HL-60 (cell line): ENCODE data around the gene STEAP3.

ENCODE experiments used
- DNase-seq, 2 experiments: peaks; one replicate each; pipeline ENCODE4 v3.0.0-alpha.2; 2010 to 2020; ENCODE audit warnings: low read depth in 1 of 2, low spot score in 1 of 2
- H3K27ac ChIP-seq: fragments of 250-450 bp; sonication (Bioruptor Pico); replicated peaks from 2 replicates; pipeline ENCODE4 v1.5.1; 2020; ENCODE audit warnings: mild to moderate bottlenecking, moderate library complexity
- H3K27me3 ChIP-seq: fragments of 250-450 bp; sonication (Bioruptor Pico); 2 replicates; pipeline ENCODE4 v1.5.1; 2021; ENCODE audit warnings: mild to moderate bottlenecking, moderate library complexity; ENCODE audit not compliant: insufficient read depth, poor library complexity, severe bottlenecking
- H3K4me3 ChIP-seq: replicated peaks from 2 replicates; pipeline ENCODE4 v1.5.1; 2011; ENCODE audit warnings: mild to moderate bottlenecking, control low read depth, low read length; ENCODE audit not compliant: insufficient read depth
- CTCF ChIP-seq: IDR thresholded peaks from one replicate; pipeline ENCODE4 v1.5.1; 2011; ENCODE audit warnings: low read length, control low read depth, inconsistent platforms; ENCODE audit not compliant: insufficient read depth
- GABPA ChIP-seq: IDR thresholded peaks from 2 replicates; pipeline ENCODE4 v1.6.1; 2012; ENCODE audit warnings: low read depth
- POLR2AphosphoS5 ChIP-seq: IDR thresholded peaks from 2 replicates; pipeline ENCODE4 v1.6.1; 2012; ENCODE audit warnings: low read depth
- SPI1 ChIP-seq: IDR thresholded peaks from 2 replicates; pipeline ENCODE4 v1.6.1; 2012; ENCODE audit warnings: low read depth, mild to moderate bottlenecking, borderline replicate concordance
- TF ChIP-seq, protein P1 (sequence below): IDR thresholded peaks from 2 replicates; pipeline ENCODE4 v1.6.1; 2012; ENCODE audit warnings: low read depth; ENCODE audit not compliant: insufficient replicate concordance

The STEAP3 gene

GRCh38 chr2:119307419-119308140, 83.9 kb downstream of the STEAP3 start:
- H3K27ac ChIP-seq = no peak overlapping the region
- no peak overlapping the region for H3K4me3 ChIP-seq
- TF ChIP-seq GABPA (no peak), CTCF (no peak), SPI1 (no peak), POLR2AphosphoS5 (no peak)
- TF ChIP-seq, protein P1, sequence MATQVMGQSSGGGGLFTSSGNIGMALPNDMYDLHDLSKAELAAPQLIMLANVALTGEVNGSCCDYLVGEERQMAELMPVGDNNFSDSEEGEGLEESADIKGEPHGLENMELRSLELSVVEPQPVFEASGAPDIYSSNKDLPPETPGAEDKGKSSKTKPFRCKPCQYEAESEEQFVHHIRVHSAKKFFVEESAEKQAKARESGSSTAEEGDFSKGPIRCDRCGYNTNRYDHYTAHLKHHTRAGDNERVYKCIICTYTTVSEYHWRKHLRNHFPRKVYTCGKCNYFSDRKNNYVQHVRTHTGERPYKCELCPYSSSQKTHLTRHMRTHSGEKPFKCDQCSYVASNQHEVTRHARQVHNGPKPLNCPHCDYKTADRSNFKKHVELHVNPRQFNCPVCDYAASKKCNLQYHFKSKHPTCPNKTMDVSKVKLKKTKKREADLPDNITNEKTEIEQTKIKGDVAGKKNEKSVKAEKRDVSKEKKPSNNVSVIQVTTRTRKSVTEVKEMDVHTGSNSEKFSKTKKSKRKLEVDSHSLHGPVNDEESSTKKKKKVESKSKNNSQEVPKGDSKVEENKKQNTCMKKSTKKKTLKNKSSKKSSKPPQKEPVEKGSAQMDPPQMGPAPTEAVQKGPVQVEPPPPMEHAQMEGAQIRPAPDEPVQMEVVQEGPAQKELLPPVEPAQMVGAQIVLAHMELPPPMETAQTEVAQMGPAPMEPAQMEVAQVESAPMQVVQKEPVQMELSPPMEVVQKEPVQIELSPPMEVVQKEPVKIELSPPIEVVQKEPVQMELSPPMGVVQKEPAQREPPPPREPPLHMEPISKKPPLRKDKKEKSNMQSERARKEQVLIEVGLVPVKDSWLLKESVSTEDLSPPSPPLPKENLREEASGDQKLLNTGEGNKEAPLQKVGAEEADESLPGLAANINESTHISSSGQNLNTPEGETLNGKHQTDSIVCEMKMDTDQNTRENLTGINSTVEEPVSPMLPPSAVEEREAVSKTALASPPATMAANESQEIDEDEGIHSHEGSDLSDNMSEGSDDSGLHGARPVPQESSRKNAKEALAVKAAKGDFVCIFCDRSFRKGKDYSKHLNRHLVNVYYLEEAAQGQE = no peak
- no peak for DNase-seq
- H3K27me3 ChIP-seq = no peaks in the 10 kb centered on the region

DNA sequence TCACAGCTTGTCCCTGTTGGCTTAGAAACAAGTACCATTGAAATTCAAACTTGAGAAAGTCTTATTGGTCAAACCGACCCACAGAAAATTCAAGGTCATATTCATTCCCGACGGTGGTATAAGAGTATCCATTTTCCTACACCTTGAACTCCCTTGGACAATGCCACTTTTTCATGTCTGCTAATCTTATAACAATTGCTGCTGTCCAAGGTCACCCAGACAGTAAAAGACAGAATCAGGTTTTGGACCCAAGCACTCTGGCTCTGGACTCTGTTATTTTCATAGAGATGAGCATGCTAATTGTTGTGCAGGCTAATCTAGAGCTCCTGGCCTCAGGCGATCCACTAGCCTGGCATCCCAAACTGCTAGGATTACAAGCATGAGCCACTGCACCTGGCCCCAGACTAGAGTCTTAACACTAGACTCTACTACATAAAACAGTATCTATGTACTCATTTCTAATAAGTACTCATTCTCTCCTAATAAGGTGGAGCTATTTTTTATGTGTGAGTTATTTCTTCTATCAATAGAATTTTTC, 85.2 kb downstream of the STEAP3 start:
- no peak for DNase-seq
- Histone ChIP-seq H3K27ac (no peak overlapping the region), H3K4me3 (no peak overlapping the region), H3K27me3 (no peaks in the 10 kb centered on the region)
- TF ChIP-seq, protein P1 = peak; percentile 75
- TF ChIP-seq GABPA = no peak

DNA sequence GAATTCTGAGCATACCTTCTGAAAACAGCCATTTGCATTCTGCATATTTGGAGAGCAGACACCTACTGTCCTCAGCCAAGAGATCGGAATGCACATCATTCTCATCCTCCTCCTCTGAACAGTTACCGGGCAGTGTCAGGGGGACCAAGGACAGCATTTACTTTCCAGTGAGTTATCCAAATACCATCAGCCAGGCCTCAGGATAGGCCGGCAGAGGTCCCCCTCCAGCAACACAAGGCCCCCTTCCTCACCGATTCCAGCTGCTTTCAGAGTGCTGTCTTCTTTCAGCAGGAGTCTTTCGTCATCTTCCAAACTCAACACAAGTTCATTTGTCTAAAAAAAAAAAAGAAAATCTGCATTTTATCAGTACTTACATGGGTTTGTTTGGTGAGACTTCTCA, 87.7 kb downstream of the STEAP3 start:
- H3K4me3 ChIP-seq = no peak overlapping the region
- TF ChIP-seq, protein P1 = no peak
- TF ChIP-seq GABPA (no peak), POLR2AphosphoS5 (no peak), CTCF (no peak), SPI1 (no peak)
- no peak overlapping the region for H3K27ac ChIP-seq
- no peak for DNase-seq
- H3K27me3 ChIP-seq = no peaks in the 10 kb centered on the region
